IMR-90 (cell line): ENCODE results near the gene RAB27B.

ENCODE experiments used
- BHLHE40 ChIP-seq: fragments of 150-350 bp; IDR thresholded peaks from 2 replicates; pipeline ENCODE4 v1.6.1; 2016; ENCODE audit warnings: mild to moderate bottlenecking, low read depth, low read length
- CEBPB ChIP-seq: IDR thresholded peaks from 2 replicates; pipeline ENCODE4 v1.6.1; 2012; ENCODE audit warnings: low read depth, low read length, improper control_type of control experiment
- CTCF ChIP-seq: conservative IDR thresholded peaks from 2 replicates; pipeline ENCODE4 v1.5.1; 2012; ENCODE audit warnings: mild to moderate bottlenecking, low read depth, low read length, improper control_type of control experiment
- FOS ChIP-seq: fragments of 150-350 bp; IDR thresholded peaks from 2 replicates; pipeline ENCODE4 v1.6.1; 2016; ENCODE audit warnings: low read depth, low read length
- MAFK ChIP-seq: IDR thresholded peaks from 2 replicates; pipeline ENCODE4 v1.6.1; 2012; ENCODE audit warnings: low read depth, low read length, improper control_type of control experiment
- POLR2A ChIP-seq: IDR thresholded peaks from 2 replicates; pipeline ENCODE4 v1.6.1; 2012; ENCODE audit warnings: mild to moderate bottlenecking, low read depth, low read length
- RAD21 ChIP-seq: IDR thresholded peaks from 2 replicates; pipeline ENCODE4 v1.6.1; 2012; ENCODE audit warnings: low read length, improper control_type of control experiment
- RCOR1 ChIP-seq: IDR thresholded peaks from 2 replicates; pipeline ENCODE4 v1.6.1; 2012; ENCODE audit warnings: mild to moderate bottlenecking, low read length, improper control_type of control experiment; ENCODE audit not compliant: insufficient replicate concordance
- RFX5 ChIP-seq: IDR thresholded peaks from 2 replicates; pipeline ENCODE4 v1.8.0; 2012; ENCODE audit warnings: low read depth, mild to moderate bottlenecking, low read length, moderate library complexity
- SMC3 ChIP-seq: fragments of 150-350 bp; IDR thresholded peaks from 2 replicates; pipeline ENCODE4 v1.6.1; 2016; ENCODE audit warnings: low read depth, mild to moderate bottlenecking, antibody characterized with exemption, low read length, moderate library complexity
- USF2 ChIP-seq: fragments of 150-350 bp; IDR thresholded peaks from 2 replicates; pipeline ENCODE4 v1.6.1; 2017; ENCODE audit warnings: mild to moderate bottlenecking, antibody characterized with exemption, low read length, low read depth

- TF ChIP-seq POLR2A = no peak
- no peak for TF ChIP-seq CTCF
- TF ChIP-seq RAD21 = no peak
- no peak for TF ChIP-seq MAFK
- TF ChIP-seq CEBPB = no peak
- TF ChIP-seq RFX5 = no peak
- TF ChIP-seq SMC3 = no peak
- TF ChIP-seq USF2 = no peak
- no peak for TF ChIP-seq RCOR1
- no peak for TF ChIP-seq BHLHE40
- TF ChIP-seq FOS = no peak
Observed at GRCh38 chr18:54888378-54888777, 60.1 kb downstream of the RAB27B start.
